Measurements from ENCODE around the gene PTPN9. TPM values are rescaled to one million over a fixed set of nuclear protein-coding genes. Genes with fewer than 3 reads are reported as not detected.

The PTPN9 gene
- 24.8 and 27.2 TPM in 2 replicates for total RNA-seq

DNA sequence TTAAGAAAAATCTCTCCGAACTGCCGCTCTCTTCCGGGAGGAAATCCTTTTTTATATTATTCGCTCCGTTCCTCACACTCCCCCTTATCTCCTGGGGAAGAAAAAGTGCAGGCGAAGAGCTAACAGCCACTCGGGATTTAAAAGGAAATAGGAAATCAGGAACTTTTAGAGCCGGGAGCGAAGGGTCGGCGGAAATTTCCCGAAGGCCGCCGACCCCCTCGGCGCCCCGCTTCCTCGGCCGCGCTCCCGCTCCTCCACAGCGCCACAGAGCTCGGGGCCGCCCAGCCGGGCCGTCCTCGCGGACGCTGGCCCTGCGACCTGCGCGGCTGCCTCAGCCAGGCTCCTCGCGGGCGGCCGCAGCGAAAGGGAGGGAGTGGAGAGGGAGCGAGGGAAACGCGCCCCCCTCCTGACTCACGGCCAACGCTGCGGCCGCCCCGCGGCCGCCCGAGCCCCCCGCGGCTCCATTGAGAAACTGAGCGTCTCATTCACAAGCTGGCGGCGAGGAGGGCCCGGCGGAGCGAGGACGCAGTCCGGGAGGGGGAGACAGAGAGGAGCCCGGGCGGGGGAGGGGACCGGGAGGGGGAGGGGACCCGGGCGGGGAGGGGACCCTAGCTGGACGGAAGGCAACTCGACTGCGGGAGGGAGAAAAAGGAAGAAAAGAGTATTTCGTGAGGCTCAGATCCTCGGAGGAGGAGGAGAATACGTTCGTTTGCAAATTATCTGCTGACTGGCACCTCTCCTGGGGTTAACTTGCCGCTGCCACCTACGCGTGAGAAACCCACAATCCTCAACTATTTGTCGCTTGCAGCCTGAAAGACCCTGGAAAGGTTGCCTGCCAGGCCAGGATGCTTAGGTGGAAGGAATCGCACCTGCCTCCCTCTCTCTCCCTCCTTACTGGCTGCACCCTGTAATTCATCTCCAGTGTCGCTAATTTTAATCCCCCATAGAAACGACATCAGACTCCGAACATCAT is at the start of gene PTPN9:
Gene PTPN9 (minus strand): TSS at position 368 of the 973 bp plus-strand sequence. CDS start 539 bp downstream, outside the sequence.

DNA sequence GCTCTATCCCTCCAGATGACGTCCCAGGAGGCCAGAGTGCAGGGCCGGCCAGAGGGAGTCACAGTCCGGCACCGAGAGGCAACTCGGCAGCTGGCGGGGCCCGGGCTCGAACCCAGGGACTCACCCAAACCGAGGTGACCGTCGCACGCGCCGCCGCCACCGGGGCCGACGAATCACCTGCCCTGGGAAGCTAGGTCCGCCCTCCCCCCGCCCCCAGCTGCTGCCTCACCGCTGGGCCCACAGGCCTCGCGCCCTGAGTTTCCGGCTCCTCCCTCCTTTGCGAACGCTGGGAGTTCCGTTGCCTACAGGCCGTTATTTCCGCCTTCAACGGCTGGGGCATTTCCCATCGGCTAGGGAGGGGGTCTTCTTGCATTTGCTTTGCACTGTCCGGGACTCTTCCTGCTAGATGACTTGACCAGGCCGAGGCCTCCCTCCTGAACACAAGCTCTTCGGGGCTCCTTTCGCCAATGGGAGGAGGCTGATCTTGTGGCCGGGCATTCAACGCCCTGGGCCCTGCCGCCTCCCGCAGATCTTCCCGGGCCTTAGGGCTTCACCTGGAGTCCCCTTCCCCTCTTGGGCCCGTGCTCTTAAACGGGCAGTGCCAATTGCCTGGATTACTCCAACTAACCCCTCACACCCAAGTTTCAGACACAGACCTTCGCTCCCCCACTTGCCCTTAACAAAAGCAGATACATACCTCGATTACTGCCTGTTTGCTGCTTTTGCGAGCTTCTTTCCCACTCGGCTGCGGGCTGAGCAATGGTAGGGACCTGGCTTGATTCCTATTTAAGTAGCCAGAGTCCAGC is 46.6 kb upstream of the PTPN9 start, which contains the start of gene SNUPN:
Gene SNUPN (minus strand): TSS at position 184 of the 806 bp plus-strand sequence. CDS start 4,674 bp downstream, outside the sequence.

DNA sequence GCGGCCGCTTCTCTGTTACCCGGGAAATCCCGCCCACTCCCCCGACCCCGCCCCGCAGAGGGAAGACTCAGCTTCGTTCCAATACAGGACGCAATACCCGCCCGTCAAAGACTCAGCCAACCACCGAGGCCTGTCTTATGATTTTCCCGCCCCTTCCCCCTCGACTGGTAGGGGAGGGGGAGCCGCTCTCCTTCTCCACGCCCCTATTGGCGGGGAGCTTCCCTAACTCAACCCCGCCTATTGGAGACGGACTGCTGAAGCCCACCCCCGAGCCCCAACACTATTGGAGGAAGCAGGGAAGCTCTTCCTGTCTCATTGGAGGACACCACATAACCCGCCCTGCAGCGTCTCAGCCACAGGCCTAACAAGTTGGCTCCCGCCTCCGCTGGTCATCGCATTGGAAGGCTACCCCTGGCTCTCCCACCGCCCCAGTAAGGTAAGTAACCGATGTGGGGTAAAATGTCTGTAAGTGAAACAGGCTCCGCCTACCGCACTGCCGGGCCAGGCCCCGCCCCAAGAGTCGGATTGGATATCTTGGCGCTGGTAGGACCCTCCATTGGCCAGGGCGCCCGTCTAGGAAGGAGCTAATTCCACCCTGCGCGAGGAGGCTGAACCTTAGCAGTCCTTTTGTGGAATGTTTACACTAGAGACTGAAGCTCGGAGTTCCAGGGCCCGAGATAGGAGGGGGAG is 127.3 kb downstream of the PTPN9 start, which contains the start of gene SIN3A:
Gene SIN3A (minus strand): TSS at position 17 of the 690 bp plus-strand sequence. CDS start 21,315 bp downstream, outside the sequence.

Small RNAs within 50 kb of the gene (small RNA-seq; reads per million reads assigned to genes)
- gene AC105036.1 (not detected), gene AC105036.2 (not detected)

Other genes with a start within 250 kb of the PTPN9 start
- gene COMMD4, start 243.3 kb downstream of the PTPN9 start, total RNA-seq, result 67.6 and 68.9 TPM in 2 replicates
- 24.8 and 32.6 TPM in 2 replicates for gene NEIL1, start 232.3 kb downstream of the PTPN9 start, total RNA-seq
- 158 and 204 TPM in 2 replicates for gene MAN2C1, start 210.7 kb downstream of the PTPN9 start, total RNA-seq
- 34.0 and 35.7 TPM in 2 replicates for gene SIN3A, start 127.6 kb downstream of the PTPN9 start, total RNA-seq
- 17.3 and 20.6 TPM in 2 replicates for gene SNUPN, start 46.4 kb upstream of the PTPN9 start, total RNA-seq
- gene IMP3, start 60.9 kb upstream of the PTPN9 start, total RNA-seq, result 64.3 and 94.0 TPM in 2 replicates
- gene SNX33, start 68.6 kb upstream of the PTPN9 start, total RNA-seq, result 12.4 and 18.9 TPM in 2 replicates
- gene CSPG4, start 133.5 kb upstream of the PTPN9 start, total RNA-seq, result 0.19 and 0.33 TPM in 2 replicates

Measured in vein endothelial cell (primary cell).